ENCODE data around the gene CST8.

The CST8 gene

GRCh38 chr20:23519556-23519955 is 28.6 kb downstream of the CST8 start:
- no peak for DNase-seq

DNA sequence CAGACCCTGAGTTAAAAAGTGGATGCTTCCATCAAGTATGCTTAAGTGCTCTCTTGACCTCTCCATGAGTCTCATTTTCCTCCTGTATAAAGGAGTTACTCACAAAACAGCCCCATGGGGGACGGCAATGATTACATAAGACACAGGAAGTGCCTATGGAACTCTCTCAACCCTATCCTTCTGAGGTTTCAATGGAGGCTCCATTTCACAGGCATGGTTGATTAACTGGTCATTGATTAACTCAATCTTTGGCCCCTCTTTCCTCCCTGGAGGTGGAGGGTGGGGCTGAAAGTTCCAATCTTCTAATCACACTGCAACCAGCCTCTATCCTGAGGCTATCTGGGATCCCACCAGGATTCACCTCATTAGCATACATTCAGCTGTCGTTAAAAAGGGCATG is 29.3 kb downstream of the CST8 start:
- DNase-seq = no peak

GRCh38 chr20:23524146-23524545 is 33.2 kb downstream of the CST8 start:
- no peak for DNase-seq

- DNase-seq = no peak
Measured at GRCh38 chr20:23526850-23527249, 35.9 kb downstream of the CST8 start.

GRCh38 chr20:23528867-23529431 is 38.0 kb downstream of the CST8 start:
- no peak for DNase-seq

- no peak for DNase-seq
Measured at GRCh38 chr20:23530937-23531567, 40.1 kb downstream of the CST8 start.

- no peak for DNase-seq
Measured at GRCh38 chr20:23532533-23532932, 41.6 kb downstream of the CST8 start.

DNA sequence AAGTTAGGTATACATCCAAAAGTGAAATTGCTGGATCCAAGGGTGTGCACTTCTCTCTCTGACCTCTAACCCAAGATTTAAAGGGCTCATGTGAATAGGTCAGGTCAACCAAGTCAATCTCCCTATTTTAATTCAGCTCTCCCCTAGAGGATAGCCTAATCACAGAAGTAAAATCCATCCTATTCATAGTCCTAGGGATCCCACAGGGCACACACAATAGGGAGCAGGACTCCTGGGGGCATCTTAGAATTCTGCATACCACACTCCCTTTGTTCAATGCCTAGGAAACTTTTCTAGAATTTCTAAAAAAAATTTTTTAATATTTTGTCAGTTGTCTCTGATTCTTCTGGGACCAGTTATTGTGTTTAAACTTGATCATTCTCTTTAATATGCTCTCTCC is 42.2 kb downstream of the CST8 start:
- DNase-seq = no peak

- DNase-seq = peak in 1 of 56 donors; percentile 10
Measured at GRCh38 chr20:23534801-23535593, 44.1 kb downstream of the CST8 start.

DNA sequence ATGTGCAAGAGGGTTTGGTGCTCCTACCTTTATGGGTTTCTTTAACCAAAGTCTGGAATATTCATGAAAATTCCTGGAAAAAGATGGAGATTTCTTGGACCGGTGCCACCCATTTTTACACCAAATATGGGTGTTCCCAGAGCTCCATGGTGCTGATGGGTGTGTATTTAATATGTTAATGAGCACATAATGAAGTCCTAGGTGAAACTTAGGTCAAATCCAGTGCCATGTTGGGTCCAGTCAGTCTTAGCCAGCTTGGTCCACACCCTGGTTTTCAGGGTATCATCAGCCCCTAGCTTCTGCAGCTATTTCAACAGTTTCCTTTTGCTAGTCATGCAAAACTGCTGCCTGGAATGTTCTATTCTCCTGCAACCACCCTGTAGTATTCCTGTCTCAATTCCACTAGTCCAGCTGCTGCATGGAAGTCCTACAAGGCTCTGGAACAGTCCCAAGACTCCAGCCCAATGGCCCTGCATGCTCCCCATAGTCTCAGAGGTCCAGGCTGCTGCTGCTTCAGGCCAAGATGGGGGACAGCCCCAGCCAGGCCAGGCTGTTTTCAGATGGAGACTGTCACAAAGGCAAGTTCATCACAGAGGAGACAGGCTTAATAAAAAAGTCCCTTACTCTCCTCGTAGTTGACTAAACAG is 45.5 kb downstream of the CST8 start:
- DNase-seq = no peak

- no peak for DNase-seq
Measured at GRCh38 chr20:23537030-23537429, 46.1 kb downstream of the CST8 start.

GRCh38 chr20:23540624-23541023 is 49.7 kb downstream of the CST8 start:
- DNase-seq = no peak

GRCh38 chr20:23541330-23541729 is 50.4 kb downstream of the CST8 start:
- DNase-seq = no peak

GRCh38 chr20:23541776-23542175 is 50.9 kb downstream of the CST8 start:
- no peak for DNase-seq

GRCh38 chr20:23542801-23543200 is 51.9 kb downstream of the CST8 start:
- no peak for DNase-seq

DNA sequence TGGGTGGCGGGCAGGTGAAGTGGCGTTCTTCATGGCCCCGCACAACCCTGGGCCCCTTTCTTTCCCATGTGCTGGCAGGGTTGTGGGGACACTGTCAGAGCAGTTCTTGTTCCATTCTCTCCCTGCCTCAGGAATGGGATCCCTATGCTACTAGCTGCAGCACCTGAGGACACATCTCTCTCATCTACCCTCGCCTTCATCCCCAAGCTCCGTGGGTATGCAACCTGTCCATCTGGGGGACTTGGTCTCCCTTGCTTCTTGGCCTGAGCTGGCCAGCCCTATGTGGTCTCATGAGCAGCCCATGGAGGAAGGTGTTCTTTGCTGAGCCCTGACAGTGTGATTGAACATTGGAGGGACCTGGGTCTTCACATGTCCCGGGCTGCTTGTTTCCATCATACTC is 53.2 kb downstream of the CST8 start:
- no peak for DNase-seq

Data from amygdala (tissue), 56 donors.